Muscle layer of colon (tissue), 2 donors: ENCODE results near the gene BMP8A.
"Not testable (repeated sequence)": the region's sequence is repeated elsewhere in the genome, so short reads cannot be mapped to it uniquely, and the experiment has no call there.

Experiments
- H3K27ac ChIP-seq: one replicate; pipeline ENCODE4 v1.7.0; 2013; ENCODE audit warnings: low read depth, mild to moderate bottlenecking, low read length, moderate library complexity
- H3K27me3 ChIP-seq, 2 donors: one replicate each; pipeline ENCODE4 v1.7.0; 2013; ENCODE audit warnings: low read length in 2 of 2, mild to moderate bottlenecking in 2 of 2; ENCODE audit not compliant: insufficient read depth in 2 of 2, control insufficient read depth in 1 of 2
- H3K36me3 ChIP-seq: one replicate; pipeline ENCODE4 v1.7.0; 2013; ENCODE audit warnings: mild to moderate bottlenecking, low read length; ENCODE audit not compliant: insufficient read depth
- H3K4me1 ChIP-seq: one replicate; pipeline ENCODE4 v1.7.0; 2013; ENCODE audit warnings: mild to moderate bottlenecking, low read length; ENCODE audit not compliant: insufficient read depth
- H3K4me3 ChIP-seq, 2 donors: one replicate each; pipeline ENCODE4 v1.7.0; 2013; ENCODE audit warnings: low read length in 2 of 2, low read depth in 1 of 2, mild to moderate bottlenecking in 1 of 2, moderate library complexity in 1 of 2
- H3K9ac ChIP-seq: one replicate; pipeline ENCODE4 v1.7.0; 2013; ENCODE audit warnings: low read length
- H3K9me3 ChIP-seq: one replicate; pipeline ENCODE4 v1.7.0; 2013; ENCODE audit warnings: mild to moderate bottlenecking, low read length
- donor health status: abdominal sarcoma.
- donor health status: Adenocarcinoma of cecum.

The BMP8A gene

GRCh38 chr1:39491146-39491921 is at the start of gene BMP8A:
TSS of gene BMP8A (plus strand) at chr1:39491636. CDS start at chr1:39491992, 356 bp downstream.
- peaks cover 9 to 26% of the 10 kb centered on the region in 2 donors for H3K27me3 ChIP-seq
- peaks cover 16% of the 10 kb centered on the region for H3K36me3 ChIP-seq
- H3K4me3 ChIP-seq, result no peak within 1 kb of the TSS
- no peaks in the 10 kb centered on the region for H3K9me3 ChIP-seq
- H3K27ac ChIP-seq, result no peak within 1 kb of the TSS
- no peaks in the 10 kb centered on the region for H3K4me1 ChIP-seq
- H3K9ac ChIP-seq, result no peak within 1 kb of the TSS

GRCh38 chr1:39441797-39442196 is 49.6 kb upstream of the BMP8A start:
- no peaks in the 10 kb centered on the region for H3K9me3 ChIP-seq
- no peak overlapping the region for H3K4me3 ChIP-seq
- no peaks in the 10 kb centered on the region for H3K4me1 ChIP-seq
- no peaks in the 10 kb centered on the region for H3K27me3 ChIP-seq
- H3K9ac ChIP-seq, result no peak overlapping the region
- no peak overlapping the region for H3K27ac ChIP-seq
- peaks cover 79% of the 10 kb centered on the region for H3K36me3 ChIP-seq

- Histone ChIP-seq H3K36me3 (peaks cover 78% of the 10 kb centered on the region), H3K4me3 (no peak overlapping the region), H3K9ac (no peak overlapping the region), H3K4me1 (no peaks in the 10 kb centered on the region), H3K27ac (no peak overlapping the region), H3K27me3 (no peaks in the 10 kb centered on the region), H3K9me3 (no peaks in the 10 kb centered on the region)
Observed at GRCh38 chr1:39445573-39445972, 45.9 kb upstream of the BMP8A start.

- Histone ChIP-seq H3K4me3 (no peak overlapping the region), H3K9ac (no peak overlapping the region), H3K27ac (no peak overlapping the region)
Observed at GRCh38 chr1:39446986-39447567, 44.4 kb upstream of the BMP8A start.

GRCh38 chr1:39450041-39450440 is 41.4 kb upstream of the BMP8A start:
- not testable (repeated sequence) for H3K9me3 ChIP-seq, H3K27me3 ChIP-seq, H3K9ac ChIP-seq, H3K27ac ChIP-seq, H3K4me1 ChIP-seq, H3K4me3 ChIP-seq
- H3K36me3 ChIP-seq, result peaks cover 83% of the 10 kb centered on the region

More at GRCh38 chr1:39446986-39447567, 44.4 kb upstream of the BMP8A start:
- H3K4me1 ChIP-seq, result no peaks in the 10 kb centered on the region
- no peaks in the 10 kb centered on the region for H3K9me3 ChIP-seq
- peaks cover 79% of the 10 kb centered on the region for H3K36me3 ChIP-seq
- H3K27me3 ChIP-seq, result no peaks in the 10 kb centered on the region

GRCh38 chr1:39450956-39451606 is 40.4 kb upstream of the BMP8A start:
- peaks cover 84% of the 10 kb centered on the region for H3K36me3 ChIP-seq
- H3K27ac ChIP-seq, result no peak overlapping the region
- H3K4me1 ChIP-seq, result no peaks in the 10 kb centered on the region
- no peak overlapping the region for H3K4me3 ChIP-seq
- H3K9me3 ChIP-seq, result no peaks in the 10 kb centered on the region
- no peak overlapping the region for H3K9ac ChIP-seq
- no peaks in the 10 kb centered on the region for H3K27me3 ChIP-seq

GRCh38 chr1:39452081-39452480 is 39.4 kb upstream of the BMP8A start:
- Histone ChIP-seq H3K27me3 (no peaks in the 10 kb centered on the region), H3K9ac (no peak overlapping the region), H3K4me1 (no peaks in the 10 kb centered on the region), H3K36me3 (peaks cover 87% of the 10 kb centered on the region), H3K9me3 (no peaks in the 10 kb centered on the region), H3K4me3 (no peak overlapping the region), H3K27ac (no peak overlapping the region)

- Histone ChIP-seq H3K4me3 (no peak overlapping the region), H3K27ac (no peak overlapping the region), H3K27me3 (no peaks in the 10 kb centered on the region), H3K9me3 (no peaks in the 10 kb centered on the region), H3K9ac (no peak overlapping the region), H3K4me1 (no peaks in the 10 kb centered on the region), H3K36me3 (peaks cover 87% of the 10 kb centered on the region)
Observed at GRCh38 chr1:39452540-39452939, 38.9 kb upstream of the BMP8A start.

- Histone ChIP-seq H3K4me3 (no peak overlapping the region), H3K27ac (no peak overlapping the region), H3K27me3 (no peaks in the 10 kb centered on the region), H3K9me3 (no peaks in the 10 kb centered on the region), H3K4me1 (no peaks in the 10 kb centered on the region), H3K36me3 (peaks cover 87% of the 10 kb centered on the region), H3K9ac (no peak overlapping the region)
Observed at GRCh38 chr1:39453603-39454002, 37.8 kb upstream of the BMP8A start.

- no peak overlapping the region for H3K4me3 ChIP-seq
- H3K27ac ChIP-seq, result no peak overlapping the region
- H3K36me3 ChIP-seq, result peaks cover 97% of the 10 kb centered on the region
- H3K4me1 ChIP-seq, result no peaks in the 10 kb centered on the region
- H3K27me3 ChIP-seq, result no peaks in the 10 kb centered on the region
- no peak overlapping the region for H3K9ac ChIP-seq
- H3K9me3 ChIP-seq, result no peaks in the 10 kb centered on the region
Observed at GRCh38 chr1:39458991-39459390, 32.4 kb upstream of the BMP8A start.

GRCh38 chr1:39462074-39462473 is 29.4 kb upstream of the BMP8A start:
- Histone ChIP-seq H3K9me3 (no peaks in the 10 kb centered on the region), H3K9ac (no peak overlapping the region), H3K27me3 (no peaks in the 10 kb centered on the region), H3K36me3 (peaks cover 91% of the 10 kb centered on the region), H3K27ac (no peak overlapping the region), H3K4me3 (no peak overlapping the region), H3K4me1 (peaks cover 7% of the 10 kb centered on the region)
